ENCODE data around the gene ZNF804B.

The ZNF804B gene

DNA sequence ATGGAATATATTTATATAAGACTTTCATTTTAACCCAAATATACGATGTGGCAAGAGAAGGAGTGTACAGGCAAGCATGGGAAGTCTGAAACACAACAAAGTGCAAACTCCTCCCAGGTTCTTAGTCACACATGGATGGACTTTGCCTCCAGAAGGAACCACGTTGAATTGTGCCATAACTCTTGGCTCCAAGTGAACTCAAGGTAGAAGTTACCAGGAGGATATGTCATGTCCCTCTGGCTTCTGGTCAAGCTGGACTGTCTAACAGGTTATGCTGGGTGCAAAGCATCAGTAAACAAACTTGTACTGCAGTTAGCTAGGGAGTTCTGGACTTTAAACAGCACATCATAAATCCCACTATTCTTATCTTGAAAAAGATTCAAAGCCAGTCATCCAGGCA lies 364.4 kb downstream of the ZNF804B start:
- Histone ChIP-seq H3K4me3 (replicated peaks; ENCODE audit: insufficient read depth, low read length) (no peak overlapping the region), H3K27ac (replicated peaks) (no peak overlapping the region), H3K27me3 (ENCODE audit: insufficient read depth, poor library complexity, severe bottlenecking) (no peaks in the 10 kb centered on the region)
- no peak for DNase-seq (ENCODE audit: low read depth in 1 of 2, low spot score in 1 of 2)
- TF ChIP-seq SPI1 (IDR thresholded peaks at IDR 0.05; ENCODE audit: borderline replicate concordance, low read depth) (no peak), POLR2AphosphoS5 (IDR thresholded peaks at IDR 0.05; ENCODE audit: low read depth) (no peak), GABPA (IDR thresholded peaks at IDR 0.05; ENCODE audit: low read depth) (no peak), REST (IDR thresholded peaks at IDR 0.05; ENCODE audit: insufficient replicate concordance, low read depth) (no peak)
- TF ChIP-seq, protein P1, sequence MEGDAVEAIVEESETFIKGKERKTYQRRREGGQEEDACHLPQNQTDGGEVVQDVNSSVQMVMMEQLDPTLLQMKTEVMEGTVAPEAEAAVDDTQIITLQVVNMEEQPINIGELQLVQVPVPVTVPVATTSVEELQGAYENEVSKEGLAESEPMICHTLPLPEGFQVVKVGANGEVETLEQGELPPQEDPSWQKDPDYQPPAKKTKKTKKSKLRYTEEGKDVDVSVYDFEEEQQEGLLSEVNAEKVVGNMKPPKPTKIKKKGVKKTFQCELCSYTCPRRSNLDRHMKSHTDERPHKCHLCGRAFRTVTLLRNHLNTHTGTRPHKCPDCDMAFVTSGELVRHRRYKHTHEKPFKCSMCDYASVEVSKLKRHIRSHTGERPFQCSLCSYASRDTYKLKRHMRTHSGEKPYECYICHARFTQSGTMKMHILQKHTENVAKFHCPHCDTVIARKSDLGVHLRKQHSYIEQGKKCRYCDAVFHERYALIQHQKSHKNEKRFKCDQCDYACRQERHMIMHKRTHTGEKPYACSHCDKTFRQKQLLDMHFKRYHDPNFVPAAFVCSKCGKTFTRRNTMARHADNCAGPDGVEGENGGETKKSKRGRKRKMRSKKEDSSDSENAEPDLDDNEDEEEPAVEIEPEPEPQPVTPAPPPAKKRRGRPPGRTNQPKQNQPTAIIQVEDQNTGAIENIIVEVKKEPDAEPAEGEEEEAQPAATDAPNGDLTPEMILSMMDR (IDR thresholded peaks at IDR 0.05; ENCODE audit: insufficient read depth, low read length): no peak

- Histone ChIP-seq H3K27me3 (ENCODE audit: insufficient read depth, poor library complexity, severe bottlenecking) (no peaks in the 10 kb centered on the region), H3K27ac (replicated peaks) (no peak overlapping the region), H3K4me3 (replicated peaks; ENCODE audit: insufficient read depth, low read length) (no peak overlapping the region)
- no peak for DNase-seq (ENCODE audit: low read depth in 1 of 2, low spot score in 1 of 2)
- no peak for TF ChIP-seq POLR2AphosphoS5 (IDR thresholded peaks at IDR 0.05; ENCODE audit: low read depth)
- TF ChIP-seq GABPA (IDR thresholded peaks at IDR 0.05; ENCODE audit: low read depth): no peak
- no peak for TF ChIP-seq SPI1 (IDR thresholded peaks at IDR 0.05; ENCODE audit: borderline replicate concordance, low read depth)
- TF ChIP-seq, protein P1 (IDR thresholded peaks at IDR 0.05; ENCODE audit: insufficient read depth, low read length): no peak
- TF ChIP-seq REST (IDR thresholded peaks at IDR 0.05; ENCODE audit: insufficient replicate concordance, low read depth): no peak
Measured at GRCh38 chr7:89129600-89130375, 370.3 kb downstream of the ZNF804B start.

DNA sequence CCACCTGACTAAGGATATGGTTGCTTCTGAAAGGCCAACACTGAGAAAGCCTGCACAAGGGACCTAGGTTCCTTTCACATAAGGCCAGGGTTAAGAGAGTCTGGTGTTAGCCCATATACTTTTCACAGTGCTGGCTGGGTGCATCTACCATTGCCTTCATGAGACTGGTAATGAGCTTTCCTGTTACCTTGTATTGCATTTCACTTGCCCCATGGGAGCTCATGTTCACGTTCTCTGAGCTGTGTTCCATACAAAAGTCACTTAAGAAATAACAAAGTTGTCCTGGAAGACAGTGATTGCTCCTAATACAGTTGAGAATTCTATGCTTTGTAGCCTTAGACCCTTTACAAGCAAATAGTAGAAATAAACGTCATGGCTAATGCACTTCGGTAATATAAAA lies 373.9 kb downstream of the ZNF804B start:
- H3K27me3 ChIP-seq (ENCODE audit: insufficient read depth, poor library complexity, severe bottlenecking): no peaks in the 10 kb centered on the region
- H3K4me3 ChIP-seq (replicated peaks; ENCODE audit: insufficient read depth, low read length): no peak overlapping the region
- no peak overlapping the region for H3K27ac ChIP-seq (replicated peaks)
- no peak for DNase-seq (ENCODE audit: low read depth in 1 of 2, low spot score in 1 of 2)
- TF ChIP-seq POLR2AphosphoS5 (IDR thresholded peaks at IDR 0.05; ENCODE audit: low read depth): no peak
- no peak for TF ChIP-seq REST (IDR thresholded peaks at IDR 0.05; ENCODE audit: insufficient replicate concordance, low read depth)
- no peak for TF ChIP-seq SPI1 (IDR thresholded peaks at IDR 0.05; ENCODE audit: borderline replicate concordance, low read depth)
- TF ChIP-seq, protein P1 (IDR thresholded peaks at IDR 0.05; ENCODE audit: insufficient read depth, low read length): no peak
- TF ChIP-seq GABPA (IDR thresholded peaks at IDR 0.05; ENCODE audit: low read depth): no peak
